Vagina (tissue), 2 donors: ENCODE data around the gene LRMDA.
"Not testable (repeated sequence)": the region's sequence is repeated elsewhere in the genome, so short reads cannot be mapped to it uniquely, and the experiment has no call there.

Experiments
- POLR2A ChIP-seq, 2 donors: fragments of 450-650 bp; IDR thresholded peaks; one replicate each; pipeline ENCODE4 v1.6.1; 2017; ENCODE audit warnings: antibody characterized with exemption in 2 of 2, mild to moderate bottlenecking in 2 of 2, moderate library complexity in 2 of 2
- POLR2AphosphoS5 ChIP-seq, 2 donors: sonication (generic); formaldehyde crosslinking; IDR thresholded peaks; one replicate each; pipeline ENCODE4 v1.9.0; 2017; ENCODE audit warnings: antibody characterized with exemption in 2 of 2, mild to moderate bottlenecking in 2 of 2, low read depth in 1 of 2; ENCODE audit not compliant: insufficient read depth in 1 of 2
- TF ChIP-seq, protein P1 (sequence below), 3 experiments: fragments of 450-650 bp in 2 of 3; fragments of 200-600 bp in 1 of 3; sonication (generic) in 1 of 3; IDR thresholded peaks; one replicate each; pipeline ENCODE4 v1.5.1; 2017 to 2019; ENCODE audit warnings: antibody characterized with exemption in 3 of 3, mild to moderate bottlenecking in 2 of 3, moderate library complexity in 2 of 3

DNA sequence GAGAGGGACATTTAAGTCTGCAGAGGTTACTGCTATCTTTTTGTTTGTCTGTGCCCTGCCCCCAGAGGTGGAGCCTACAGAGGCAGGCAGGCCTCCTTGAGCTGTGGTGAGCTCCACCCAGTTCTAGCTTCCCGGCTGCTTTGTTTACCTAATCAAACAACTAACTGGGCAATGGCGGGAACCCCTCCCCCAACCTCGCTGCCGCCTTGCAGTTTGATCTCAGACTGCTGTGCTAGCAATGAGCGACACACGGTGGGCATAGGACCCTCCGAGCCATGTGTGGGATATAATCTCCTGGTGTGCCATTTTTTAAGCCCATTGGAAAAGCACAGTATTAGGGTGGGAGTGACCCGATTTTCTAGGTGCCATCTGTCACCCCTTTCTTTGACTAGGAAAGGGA is 716.8 kb downstream of the LRMDA start:
- TF ChIP-seq, protein P1, sequence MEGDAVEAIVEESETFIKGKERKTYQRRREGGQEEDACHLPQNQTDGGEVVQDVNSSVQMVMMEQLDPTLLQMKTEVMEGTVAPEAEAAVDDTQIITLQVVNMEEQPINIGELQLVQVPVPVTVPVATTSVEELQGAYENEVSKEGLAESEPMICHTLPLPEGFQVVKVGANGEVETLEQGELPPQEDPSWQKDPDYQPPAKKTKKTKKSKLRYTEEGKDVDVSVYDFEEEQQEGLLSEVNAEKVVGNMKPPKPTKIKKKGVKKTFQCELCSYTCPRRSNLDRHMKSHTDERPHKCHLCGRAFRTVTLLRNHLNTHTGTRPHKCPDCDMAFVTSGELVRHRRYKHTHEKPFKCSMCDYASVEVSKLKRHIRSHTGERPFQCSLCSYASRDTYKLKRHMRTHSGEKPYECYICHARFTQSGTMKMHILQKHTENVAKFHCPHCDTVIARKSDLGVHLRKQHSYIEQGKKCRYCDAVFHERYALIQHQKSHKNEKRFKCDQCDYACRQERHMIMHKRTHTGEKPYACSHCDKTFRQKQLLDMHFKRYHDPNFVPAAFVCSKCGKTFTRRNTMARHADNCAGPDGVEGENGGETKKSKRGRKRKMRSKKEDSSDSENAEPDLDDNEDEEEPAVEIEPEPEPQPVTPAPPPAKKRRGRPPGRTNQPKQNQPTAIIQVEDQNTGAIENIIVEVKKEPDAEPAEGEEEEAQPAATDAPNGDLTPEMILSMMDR (IDR thresholded peaks at IDR 0.05): not testable (repeated sequence)
- not testable (repeated sequence) for TF ChIP-seq POLR2AphosphoS5 (IDR thresholded peaks at IDR 0.05; ENCODE audit: insufficient read depth in 1 of 2, low read depth in 1 of 2); POLR2A (IDR thresholded peaks at IDR 0.05)
